ENCODE results near the gene ITGA11. TPM values are rescaled to one million over a fixed set of nuclear protein-coding genes. Genes with fewer than 3 reads are reported as not detected.

Gene ITGA11
- polyA plus RNA-seq, 1 donor, result 3.7 TPM

GRCh38 chr15:68292157-68292781, 139.7 kb downstream of the ITGA11 start:
- no peak for DNase-seq (ENCODE audit: low read depth)

- no peak for DNase-seq (ENCODE audit: low read depth)
Measured at GRCh38 chr15:68290715-68291114, 141.2 kb downstream of the ITGA11 start.

GRCh38 chr15:68289621-68290352, 142.2 kb downstream of the ITGA11 start:
- no peak for DNase-seq (ENCODE audit: low read depth)

- no peak for DNase-seq (ENCODE audit: low read depth)
Measured at GRCh38 chr15:68289057-68289456, 142.9 kb downstream of the ITGA11 start.

- no peak for DNase-seq (ENCODE audit: low read depth)
Measured at GRCh38 chr15:68286256-68286655, 145.7 kb downstream of the ITGA11 start.

GRCh38 chr15:68285259-68285980, 146.5 kb downstream of the ITGA11 start:
- DNase-seq (ENCODE audit: low read depth), result no peak

- DNase-seq (ENCODE audit: low read depth), result no peak
Measured at GRCh38 chr15:68284616-68285258, 147.2 kb downstream of the ITGA11 start.

GRCh38 chr15:68283401-68283800, 148.6 kb downstream of the ITGA11 start:
- DNase-seq (ENCODE audit: low read depth), result no peak

- no peak for DNase-seq (ENCODE audit: low read depth)
Measured at GRCh38 chr15:68281008-68281407, 151.0 kb downstream of the ITGA11 start.

- DNase-seq (ENCODE audit: low read depth), result no peak
Measured at GRCh38 chr15:68279779-68280753, 151.9 kb downstream of the ITGA11 start.

- no peak for DNase-seq (ENCODE audit: low read depth)
Measured at GRCh38 chr15:68278595-68279405, 153.2 kb downstream of the ITGA11 start.

GRCh38 chr15:68278345-68278594, 153.7 kb downstream of the ITGA11 start:
- no peak for DNase-seq (ENCODE audit: low read depth)

GRCh38 chr15:68277603-68278344, 154.2 kb downstream of the ITGA11 start, which contains the start of gene FEM1B:
FEM1B (plus strand) TSS chr15:68277745; CDS start chr15:68278418, 673 bp downstream.
- DNase-seq (ENCODE audit: low read depth), result peak; percentile 64

GRCh38 chr15:68277131-68277602, 154.8 kb downstream of the ITGA11 start:
- DNase-seq (ENCODE audit: low read depth), result peak; percentile 51

GRCh38 chr15:68276668-68277067, 155.3 kb downstream of the ITGA11 start:
- no peak for DNase-seq (ENCODE audit: low read depth)

- no peak for DNase-seq (ENCODE audit: low read depth)
Measured at GRCh38 chr15:68275165-68275746, 156.7 kb downstream of the ITGA11 start.

- DNase-seq (ENCODE audit: low read depth), result no peak
Measured at GRCh38 chr15:68274201-68274848, 157.6 kb downstream of the ITGA11 start.

- no peak for DNase-seq (ENCODE audit: low read depth)
Measured at GRCh38 chr15:68272721-68273271, 159.2 kb downstream of the ITGA11 start.

Measured in forelimb muscle (tissue), 1 donor.